GM19397 (cell line): ENCODE results near the gene PDE8B.
"Not testable (repeated sequence)": the region's sequence is repeated elsewhere in the genome, so short reads cannot be mapped to it uniquely, and the experiment has no call there.

Experiments
- ATAC-seq: cut with Tn5 transposase; IDR thresholded peaks from one replicate; pipeline ENCODE4 v1.9.1; 2021; ENCODE audit warnings: mild to moderate bottlenecking, moderate library complexity; ENCODE audit not compliant: unreplicated experiment

PDE8B gene

GRCh38 chr5:77427998-77428397, 217.5 kb downstream of the PDE8B start:
- no peak for ATAC-seq

- ATAC-seq: no peak
Observed at GRCh38 chr5:77428526-77428925, 218.0 kb downstream of the PDE8B start.

GRCh38 chr5:77430726-77431125, 220.2 kb downstream of the PDE8B start:
- no peak for ATAC-seq

DNA sequence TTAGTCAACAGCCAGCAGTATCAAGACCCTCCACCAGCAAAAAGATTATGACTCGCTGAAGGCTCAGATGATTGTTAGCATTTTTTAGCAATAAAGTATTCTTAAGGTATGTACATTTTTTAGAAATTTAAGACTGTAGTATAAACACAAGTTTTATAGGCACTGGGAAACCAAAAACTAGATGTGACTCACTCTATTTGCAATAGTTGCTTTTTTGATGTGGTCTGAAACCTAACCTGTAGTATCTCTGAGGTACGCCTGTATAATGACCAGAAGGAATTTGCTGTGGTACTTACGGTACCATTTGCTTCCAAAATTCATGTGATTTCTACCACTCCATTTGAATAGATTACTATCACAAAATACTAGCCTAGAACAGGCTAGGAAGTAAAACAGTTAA, 220.8 kb downstream of the PDE8B start:
- no peak for ATAC-seq

DNA sequence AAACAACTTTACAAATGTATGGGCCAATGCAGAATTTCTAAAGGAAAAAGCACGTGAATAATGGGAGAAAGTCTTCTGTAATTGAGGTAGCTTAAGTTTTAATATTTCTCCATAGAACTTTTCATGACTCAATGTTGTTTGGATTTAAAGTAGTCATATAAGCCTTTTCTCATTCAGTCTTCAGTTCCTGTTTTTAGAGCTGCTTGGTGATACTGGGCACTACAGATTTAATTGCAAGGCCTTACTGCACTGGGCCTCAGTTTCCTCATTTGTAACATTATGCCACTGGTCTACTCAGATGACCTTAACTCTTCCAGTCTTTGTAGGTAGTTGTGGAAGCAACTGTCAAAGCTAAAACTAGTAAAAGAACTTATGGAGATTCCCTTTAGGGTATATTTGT, 221.2 kb downstream of the PDE8B start:
- ATAC-seq: no peak

DNA sequence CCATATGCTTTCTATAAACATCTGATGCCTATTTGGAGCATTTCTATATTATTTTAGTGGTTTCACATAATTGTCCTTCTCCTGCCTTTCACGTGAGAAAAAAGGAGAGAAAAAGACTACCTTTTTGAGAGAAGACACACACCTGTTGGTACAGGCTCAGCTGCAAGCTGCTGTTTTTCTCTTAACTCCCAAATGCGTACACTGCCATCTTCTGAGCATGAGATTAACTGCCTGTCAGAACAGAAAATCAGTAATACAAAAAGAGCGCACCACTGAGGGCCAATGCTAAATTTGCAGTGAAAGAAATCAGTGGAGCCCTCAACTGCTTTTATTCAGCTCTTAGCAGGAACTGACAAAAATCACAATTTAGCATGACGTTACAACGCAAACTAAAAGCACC, 226.7 kb downstream of the PDE8B start:
- ATAC-seq: no peak

DNA sequence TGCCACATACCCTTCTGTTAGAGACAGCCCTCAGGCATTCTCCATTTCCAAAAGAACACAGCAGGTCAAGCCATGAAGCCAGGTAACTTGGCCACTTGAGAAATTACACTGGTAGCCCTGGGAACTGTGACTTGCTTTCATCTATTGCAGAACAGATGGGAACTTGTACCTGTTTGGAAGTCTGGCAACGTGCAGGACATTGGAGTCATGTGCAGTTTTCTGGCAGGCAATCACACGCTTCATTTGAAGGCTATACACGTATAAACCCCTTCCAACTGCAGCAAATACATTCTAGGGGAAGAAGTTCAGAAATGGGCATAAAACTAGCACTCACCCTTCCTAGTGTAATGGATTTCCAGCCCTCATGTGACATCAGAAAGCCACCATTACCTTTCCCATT, 227.6 kb downstream of the PDE8B start:
- ATAC-seq: no peak

DNA sequence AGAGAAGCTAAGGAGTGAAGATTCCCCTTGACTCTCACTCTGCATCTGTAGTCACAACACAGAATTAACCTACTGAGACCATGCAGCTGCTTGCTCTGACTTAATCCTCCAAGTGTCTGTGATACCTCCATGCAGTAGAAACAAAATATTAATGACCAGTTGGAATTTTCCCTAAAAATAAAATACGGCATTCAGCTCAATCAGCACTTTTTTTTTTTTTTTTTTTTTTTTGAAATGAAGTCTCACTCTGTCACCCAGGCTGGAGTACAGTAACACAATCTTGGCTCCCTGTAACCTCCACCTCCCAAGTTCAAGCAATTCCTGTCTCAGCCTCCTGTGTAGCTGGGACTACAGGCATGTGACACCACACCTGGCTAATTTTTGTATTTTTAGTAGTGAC, 233.2 kb downstream of the PDE8B start:
- ATAC-seq: no peak

DNA sequence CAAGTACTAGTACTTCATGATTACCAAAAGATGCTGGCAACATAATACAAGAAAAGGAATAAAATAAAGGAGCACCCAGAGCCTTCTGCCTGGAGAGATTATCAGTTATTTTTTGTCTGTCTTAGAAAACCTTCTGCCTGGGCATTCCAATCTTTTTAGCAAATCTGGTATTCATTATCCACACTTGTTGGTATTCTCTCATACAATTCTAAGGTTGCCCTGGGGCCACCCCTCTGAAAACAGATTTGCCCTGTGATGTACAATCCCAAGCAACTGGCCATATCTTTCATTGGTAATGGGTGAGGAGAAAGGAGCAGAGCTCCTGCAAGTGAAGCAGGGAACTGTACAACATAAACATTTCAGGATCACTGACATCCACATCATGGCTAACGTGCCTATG, 233.9 kb downstream of the PDE8B start:
- ATAC-seq: no peak

- no peak for ATAC-seq
Observed at GRCh38 chr5:77448831-77449230, 238.4 kb downstream of the PDE8B start.

DNA sequence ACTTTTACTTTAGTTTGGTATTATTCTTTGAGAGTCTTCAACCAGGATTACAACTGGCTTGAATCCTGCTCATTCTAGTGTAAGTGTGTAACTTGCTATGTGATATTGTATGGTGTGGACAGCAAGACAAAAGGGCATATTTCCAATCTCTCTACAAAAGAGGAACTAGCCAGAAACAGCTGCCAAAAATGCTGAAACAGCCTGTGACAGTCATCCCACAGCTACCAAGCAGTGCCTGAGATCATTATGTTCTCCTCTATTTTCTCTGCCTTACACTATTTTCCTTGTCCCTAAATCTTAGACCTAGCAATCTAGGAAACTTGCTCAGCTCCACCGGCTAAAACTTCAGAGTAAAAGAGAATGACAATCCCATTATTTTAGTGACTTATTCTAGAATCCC, 238.8 kb downstream of the PDE8B start:
- ATAC-seq: no peak

- ATAC-seq: no peak
Observed at GRCh38 chr5:77449981-77450380, 239.5 kb downstream of the PDE8B start.

DNA sequence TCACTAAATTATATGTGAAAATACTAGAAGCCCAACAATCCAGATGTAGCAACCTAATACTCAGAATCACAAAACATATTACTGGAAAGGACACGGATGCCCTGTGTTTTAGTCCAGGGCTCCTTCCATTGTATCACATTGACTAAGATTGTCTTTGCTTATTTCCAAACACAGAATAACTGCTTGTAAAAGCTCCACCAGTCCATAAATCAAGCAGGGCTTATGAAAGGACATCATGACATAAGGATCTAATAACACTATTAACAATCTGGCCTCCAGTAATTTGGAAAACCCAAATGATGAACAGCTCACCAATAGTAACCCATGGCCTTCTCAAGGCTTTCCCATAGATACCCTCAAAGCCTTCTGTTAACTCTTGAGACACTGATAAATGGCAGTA, 241.9 kb downstream of the PDE8B start:
- ATAC-seq: no peak

- ATAC-seq: no peak
Observed at GRCh38 chr5:77454123-77454522, 243.6 kb downstream of the PDE8B start.

DNA sequence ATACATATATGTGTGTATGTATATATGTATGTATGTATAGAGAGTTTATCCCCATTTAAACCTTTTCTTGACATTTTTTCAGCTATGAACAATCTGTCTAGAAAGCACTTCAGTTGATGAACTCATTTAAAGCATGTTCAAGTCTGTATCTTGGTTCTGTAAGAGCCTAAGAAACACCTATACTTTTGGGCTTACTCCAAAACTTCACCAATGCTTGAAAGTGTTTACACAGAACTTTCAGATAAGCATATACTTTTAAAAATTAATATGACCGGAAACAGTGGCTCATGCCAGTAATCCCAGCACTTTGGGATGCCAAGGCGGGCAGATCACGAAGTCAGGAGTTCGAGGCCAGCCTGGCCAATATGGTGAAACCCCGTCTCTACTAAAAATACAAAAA, 250.8 kb downstream of the PDE8B start:
- no peak for ATAC-seq

GRCh38 chr5:77463905-77464304, 253.4 kb downstream of the PDE8B start:
- ATAC-seq: no peak

DNA sequence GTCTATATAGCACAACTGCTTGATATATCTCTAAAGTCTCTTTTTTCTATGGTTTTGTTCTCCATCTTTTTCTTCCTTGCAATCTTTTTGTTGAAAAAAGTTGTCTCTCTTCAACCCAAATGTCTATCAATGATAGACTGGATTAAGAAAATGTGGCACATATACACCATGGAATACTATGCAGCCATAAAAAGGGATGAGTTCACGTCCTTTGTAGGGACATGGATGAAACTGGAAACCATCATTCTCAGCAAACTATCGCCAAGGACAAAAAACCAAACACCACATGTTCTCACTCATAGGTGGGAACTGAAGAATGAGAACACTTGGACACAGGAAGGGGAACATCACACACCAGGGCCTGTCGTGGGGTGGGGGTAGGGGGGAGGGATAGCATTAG, 258.4 kb downstream of the PDE8B start:
- not testable (repeated sequence) for ATAC-seq

DNA sequence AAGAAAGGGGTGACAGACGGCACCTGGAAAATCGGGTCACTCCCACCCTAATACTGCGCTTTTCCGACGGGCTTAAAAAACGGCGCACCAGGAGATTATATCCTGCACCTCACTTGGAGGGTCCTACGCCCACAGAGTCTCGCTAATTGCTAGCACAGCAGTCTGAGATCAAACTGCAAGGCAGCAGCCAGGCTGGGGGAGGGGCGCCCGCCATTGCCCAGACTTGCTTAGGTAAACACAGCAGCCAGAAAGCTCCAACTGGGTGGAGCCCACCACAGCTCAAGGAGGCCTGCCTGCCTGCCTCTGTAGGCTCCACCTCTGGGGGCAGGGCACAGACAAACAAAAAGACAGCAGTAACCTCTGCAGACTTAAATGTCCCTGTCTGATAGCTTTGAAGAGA, 264.6 kb downstream of the PDE8B start:
- not testable (repeated sequence) for ATAC-seq
